ENCODE results near the gene UBA52. TPM values are rescaled to one million over a fixed set of nuclear protein-coding genes. Genes with fewer than 3 reads are reported as not detected.

The UBA52 gene
- total and polyA plus RNA-seq, 2 of the 8 experiments (the other 6 are each of a cell fraction or from before 2014, with no cell fraction given): 1,340 to 5,409 TPM

GRCh38 chr19:18604820-18605159 is 33.1 kb downstream of the UBA52 start (continued):
- TF ChIP-seq BRCA1 (IDR thresholded peaks at IDR 0.05; ENCODE audit: low read depth, low read length) (no peak), SP1 (IDR thresholded peaks at IDR 0.05; ENCODE audit: low read depth, low read length) (no peak), POLR2AphosphoS5 (IDR thresholded peaks at IDR 0.05; ENCODE audit: low read depth, low read length) (no peak), CHD2 (IDR thresholded peaks at IDR 0.05; ENCODE audit: low read length) (no peak), ASH2L (IDR thresholded peaks at IDR 0.05; ENCODE audit: low read length) (no peak), CEBPB (IDR thresholded peaks at IDR 0.05; ENCODE audit: low read depth, low read length) (no peak), ATF2 (IDR thresholded peaks at IDR 0.05; ENCODE audit: low read length) (no peak), KDM5A (IDR thresholded peaks at IDR 0.05; ENCODE audit: low read length) (no peak), SAP30 (IDR thresholded peaks at IDR 0.05; ENCODE audit: insufficient read depth, insufficient replicate concordance, low read length) (no peak), TBP (IDR thresholded peaks at IDR 0.05; ENCODE audit: low read depth, low read length) (no peak)
